HG02840 (cell line): Measurements from ENCODE around the gene RHBDL2.
"Not testable (repeated sequence)": the region's sequence is repeated elsewhere in the genome, so short reads cannot be mapped to it uniquely, and the experiment has no call there.

Experiments
- ATAC-seq: cut with Tn5 transposase; IDR thresholded peaks from one replicate; pipeline ENCODE4 v1.9.1; 2021; ENCODE audit warnings: mild to moderate bottlenecking, moderate library complexity, moderate number of reproducible peaks; ENCODE audit not compliant: unreplicated experiment, low FRiP score

Gene RHBDL2

GRCh38 chr1:38836316-38836715 lies 105.3 kb downstream of the RHBDL2 start:
- not testable (repeated sequence) for ATAC-seq
